Measurements from ENCODE around the gene CES1.
A peak's percentile ranks its signal among the peaks of the same experiment; 100 is the strongest.
"Not testable (repeated sequence)": the region's sequence is repeated elsewhere in the genome, so short reads cannot be mapped to it uniquely, and the experiment has no call there.

The CES1 gene

GRCh38 chr16:55832773-55833691 lies at the start of gene CES1:
Gene CES1, minus strand, starts transcription at chr16:55833096. Its CDS starts 41 bp downstream, at chr16:55833055.
- DNase-seq, result peak; percentile 41

DNA sequence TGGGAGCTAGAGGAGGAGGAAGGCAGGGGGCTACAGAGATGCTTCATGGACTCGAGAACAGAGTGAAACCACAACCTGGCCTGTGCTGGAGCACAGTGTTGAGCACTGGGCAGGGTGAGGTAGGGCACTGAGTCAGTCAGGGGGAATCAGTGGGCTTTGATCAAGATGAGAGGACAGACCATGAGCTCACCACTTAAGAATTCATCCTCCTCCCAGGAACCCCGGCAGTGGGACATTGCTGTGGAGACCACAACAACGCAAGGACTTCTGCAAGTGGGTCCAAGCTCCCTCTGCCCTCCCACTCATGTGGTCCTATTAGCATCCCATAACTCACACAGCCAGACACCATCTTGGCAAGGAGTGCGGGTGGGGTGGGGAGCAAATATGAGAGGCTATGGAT lies 44.0 kb upstream of the CES1 start:
- peak; percentile 18 for DNase-seq

DNA sequence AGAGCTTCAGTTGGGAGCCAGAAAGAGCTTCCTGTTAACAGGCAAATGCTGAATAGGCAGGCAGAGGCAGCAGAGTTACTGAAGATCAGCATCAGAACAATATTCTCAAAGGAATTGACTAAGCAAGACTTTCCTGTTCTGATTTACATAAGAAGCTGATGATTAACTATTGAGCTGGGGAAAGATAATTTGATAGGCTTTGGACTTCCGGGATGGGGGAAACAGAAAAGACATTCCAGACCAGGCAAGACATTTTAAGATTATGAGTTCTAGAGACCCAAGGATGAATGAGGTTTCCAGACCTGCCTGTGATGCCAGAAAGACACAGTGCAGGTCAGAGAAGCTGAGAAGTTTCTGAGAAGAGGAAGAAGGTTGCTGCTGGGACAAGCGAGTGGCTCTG lies 42.4 kb upstream of the CES1 start, which contains the start of gene CES5A:
CES5A (minus strand) TSS at position 101 of the 400 bp plus-strand sequence. CDS start 152 bp downstream, outside the sequence.
- no peak for DNase-seq

DNA sequence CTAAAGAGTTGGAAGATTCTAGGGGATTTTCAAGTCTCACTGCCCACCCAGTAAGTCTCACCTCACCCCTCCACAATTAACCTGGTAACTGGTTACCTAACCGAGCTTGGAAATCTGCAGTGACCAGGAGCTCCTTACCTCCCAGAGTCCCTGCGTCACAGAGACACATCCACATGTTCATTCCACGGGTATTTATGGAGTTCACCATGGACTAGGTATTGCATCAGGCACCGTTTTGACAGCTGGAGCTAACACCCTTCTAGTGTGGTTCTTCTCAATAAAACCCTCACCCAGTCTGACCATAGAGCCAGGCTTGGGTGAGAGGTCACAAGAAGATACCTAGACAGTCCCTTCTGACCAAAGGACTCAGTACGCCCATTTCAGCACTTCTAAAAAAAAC lies 40.2 kb upstream of the CES1 start:
- no peak for DNase-seq

DNA sequence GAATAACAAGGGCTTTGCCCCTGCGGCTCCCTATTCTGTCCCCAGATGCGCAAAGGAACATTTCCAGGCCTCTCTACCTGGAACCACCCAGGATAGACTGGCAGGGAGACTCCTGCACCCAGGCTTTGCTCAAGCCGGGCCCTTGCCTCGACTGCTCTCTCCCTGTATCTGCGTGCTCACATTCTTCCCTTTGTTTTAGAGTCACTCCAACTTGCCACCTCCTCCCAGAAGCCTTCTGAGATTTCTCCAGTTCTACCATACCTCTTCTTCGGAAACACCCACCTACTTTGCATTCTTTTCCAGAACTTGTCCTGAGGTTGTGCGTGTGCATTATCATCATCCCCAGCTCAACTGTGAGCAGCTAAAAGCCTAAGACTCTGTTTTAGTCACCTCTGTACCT lies 39.2 kb upstream of the CES1 start:
- no peak for DNase-seq

- DNase-seq, result no peak
Measured at GRCh38 chr16:55871411-55872038, 38.6 kb upstream of the CES1 start.

GRCh38 chr16:55868980-55869379 lies 36.1 kb upstream of the CES1 start:
- DNase-seq, result no peak

GRCh38 chr16:55868137-55868536 lies 35.2 kb upstream of the CES1 start:
- no peak for DNase-seq

DNA sequence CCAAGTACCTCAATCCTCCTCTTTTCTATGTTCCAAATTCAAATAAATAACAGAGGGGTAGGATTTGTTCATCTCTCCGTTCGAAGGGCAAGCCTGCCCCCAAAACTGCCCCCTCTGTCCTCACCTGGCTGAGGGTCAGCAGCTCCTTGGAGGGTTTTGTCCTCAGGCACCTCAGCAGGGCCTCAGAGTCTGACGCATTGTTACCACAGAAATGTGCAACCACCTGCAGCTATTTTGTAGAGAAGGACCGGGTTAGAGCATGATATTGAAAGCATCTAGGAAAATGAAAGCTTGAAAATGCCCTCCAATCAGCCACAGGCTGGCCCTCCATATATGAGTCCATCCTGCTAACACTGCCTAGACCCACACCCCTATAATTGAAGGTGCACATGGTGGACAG lies 28.4 kb upstream of the CES1 start:
- no peak for DNase-seq

DNA sequence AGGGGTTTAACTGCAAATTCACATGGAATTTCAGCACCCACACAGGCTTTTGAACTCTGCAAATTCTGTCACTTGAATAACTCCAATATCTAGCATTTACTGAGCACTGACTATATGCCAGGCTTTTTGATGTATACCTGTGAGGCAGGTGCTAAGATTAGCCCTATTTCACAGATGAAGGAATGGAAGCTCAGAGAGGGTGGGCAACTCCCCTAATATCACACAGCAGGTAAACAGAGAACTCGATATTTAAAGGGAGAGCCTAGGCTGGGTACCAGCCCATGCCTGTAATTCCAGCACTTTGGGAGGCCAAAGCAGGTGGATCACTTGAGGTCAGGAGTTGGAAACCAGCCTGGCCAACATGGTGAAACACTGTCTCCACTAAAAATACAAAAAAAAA lies 24.8 kb upstream of the CES1 start:
- DNase-seq, result not testable (repeated sequence)

DNA sequence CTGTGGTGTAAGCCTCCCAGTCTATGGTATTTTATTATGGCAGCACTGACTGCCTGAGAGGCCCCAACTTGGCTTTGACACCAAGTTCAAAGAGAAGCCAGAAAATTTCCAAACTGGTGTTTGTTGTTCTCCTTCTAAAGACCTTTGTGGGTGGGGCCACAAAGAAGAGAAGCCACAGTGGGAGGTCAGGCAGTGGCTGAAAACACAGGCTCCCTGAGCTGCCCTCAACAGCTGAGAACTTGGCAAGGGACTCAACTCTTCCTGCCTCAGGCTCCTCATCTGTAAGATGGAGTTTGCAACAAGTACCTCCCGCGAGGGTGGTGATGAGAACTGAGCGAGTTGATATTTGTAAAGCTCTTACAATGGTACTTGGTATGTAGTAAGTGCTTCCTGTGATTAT lies 24.1 kb upstream of the CES1 start:
- no peak for DNase-seq

- DNase-seq, result no peak
Measured at GRCh38 chr16:55853114-55853513, 20.2 kb upstream of the CES1 start.

DNA sequence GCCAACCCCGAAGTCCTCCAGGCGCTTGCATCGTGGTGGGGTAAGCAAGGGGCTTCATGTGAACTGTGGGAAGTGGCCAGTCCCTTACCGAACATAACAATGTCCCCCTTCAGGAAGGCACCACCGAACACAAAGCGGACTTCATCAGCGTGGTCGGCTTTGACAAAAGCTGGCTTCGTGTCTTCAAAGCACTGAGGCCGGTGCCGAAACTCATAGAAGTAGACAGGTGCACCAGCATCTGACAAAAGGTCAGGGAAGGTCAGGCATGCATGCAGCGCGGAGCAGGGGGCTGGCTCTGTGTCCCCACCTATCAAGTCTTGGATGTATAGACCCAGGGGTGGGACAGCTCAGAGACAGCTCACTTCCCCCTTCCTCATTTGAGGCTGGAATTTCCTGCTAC lies 16.6 kb upstream of the CES1 start:
- peak; percentile 24 for DNase-seq

DNA sequence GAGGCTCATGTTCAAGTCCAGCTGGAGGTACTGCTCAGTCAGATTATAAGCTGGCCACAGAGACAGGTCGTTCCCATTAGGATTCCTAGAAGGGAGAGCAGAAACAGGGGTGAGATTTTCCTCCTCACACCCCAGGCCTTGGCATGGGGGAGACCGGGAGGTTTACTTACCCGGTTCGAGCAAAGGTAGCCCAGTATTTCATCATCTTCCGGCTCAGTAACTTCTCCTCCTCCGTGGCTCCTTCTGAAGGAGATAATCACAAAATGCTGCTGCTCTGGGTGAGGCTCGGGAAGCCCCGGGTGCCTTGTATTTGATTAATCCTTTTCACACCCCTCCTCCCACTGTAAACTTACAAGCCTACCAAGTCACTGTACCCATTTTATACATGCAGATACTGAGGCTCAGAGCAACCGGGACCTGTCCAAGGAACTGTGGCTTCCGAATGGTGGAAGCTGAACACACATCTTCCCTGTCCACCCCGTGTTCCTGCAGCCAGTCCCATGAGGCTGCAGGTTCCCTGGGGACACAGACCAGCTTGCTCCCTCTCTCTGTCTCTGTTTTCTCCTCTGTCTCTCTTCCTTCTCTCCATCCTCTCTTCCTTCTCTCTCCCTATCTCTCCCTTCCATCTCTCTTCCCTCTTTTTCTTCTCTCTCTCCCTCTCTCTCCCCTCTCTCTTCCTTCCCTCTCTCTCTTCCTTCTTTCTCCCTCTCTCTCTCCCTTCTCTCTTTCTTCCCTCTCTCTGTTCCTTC lies 13.9 kb upstream of the CES1 start:
- no peak for DNase-seq

DNA sequence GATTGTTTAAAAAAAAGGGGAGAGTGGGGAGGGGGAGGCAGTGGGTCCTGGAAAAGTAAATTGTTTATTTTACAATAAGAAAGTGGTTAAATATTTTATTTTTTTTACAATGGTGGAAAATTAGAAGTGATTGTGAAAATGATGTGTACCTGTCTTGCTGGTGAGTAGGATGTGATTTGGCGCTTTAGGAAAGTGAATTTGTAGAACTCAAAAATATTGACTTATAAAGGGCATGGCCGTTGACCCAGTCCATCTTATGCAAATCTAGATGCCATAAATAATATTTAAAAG lies 10.2 kb upstream of the CES1 start:
- DNase-seq, result no peak

DNA sequence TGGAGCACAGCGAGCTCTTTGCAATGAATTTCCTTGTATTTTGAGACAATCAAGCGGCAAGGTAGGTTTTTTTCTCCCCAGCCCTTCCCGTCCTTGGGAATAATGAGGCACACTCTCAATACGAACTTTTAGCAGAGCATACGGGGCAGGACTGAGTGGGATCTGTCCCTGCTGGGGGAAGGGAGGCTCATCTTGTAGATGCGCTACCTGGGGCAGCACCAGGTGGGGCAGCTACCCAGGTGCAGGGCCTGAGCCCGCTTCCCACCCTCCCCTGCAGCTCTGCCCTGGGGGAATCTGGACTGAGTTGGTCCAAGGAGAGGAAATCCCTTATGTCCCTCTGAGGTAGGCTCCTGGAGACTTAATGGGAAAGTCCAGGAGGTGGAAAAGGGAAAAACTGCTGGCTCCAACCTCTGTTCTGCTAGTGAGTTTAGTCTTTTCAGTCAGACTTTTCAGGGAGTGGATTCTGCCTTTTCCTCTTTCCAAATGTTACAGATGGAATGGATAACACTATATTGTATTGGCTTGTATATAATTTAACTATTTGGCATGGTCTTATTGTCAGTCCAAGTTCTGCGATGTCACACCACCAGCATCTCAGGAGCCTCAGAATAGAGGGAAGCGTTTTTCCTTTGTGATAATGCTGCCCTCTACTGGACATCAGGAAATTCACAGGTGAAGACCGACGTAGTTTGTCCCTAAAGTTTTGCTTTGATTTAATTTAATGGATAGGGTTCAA lies 9.6 kb upstream of the CES1 start:
- DNase-seq, result peak; percentile 61

DNA sequence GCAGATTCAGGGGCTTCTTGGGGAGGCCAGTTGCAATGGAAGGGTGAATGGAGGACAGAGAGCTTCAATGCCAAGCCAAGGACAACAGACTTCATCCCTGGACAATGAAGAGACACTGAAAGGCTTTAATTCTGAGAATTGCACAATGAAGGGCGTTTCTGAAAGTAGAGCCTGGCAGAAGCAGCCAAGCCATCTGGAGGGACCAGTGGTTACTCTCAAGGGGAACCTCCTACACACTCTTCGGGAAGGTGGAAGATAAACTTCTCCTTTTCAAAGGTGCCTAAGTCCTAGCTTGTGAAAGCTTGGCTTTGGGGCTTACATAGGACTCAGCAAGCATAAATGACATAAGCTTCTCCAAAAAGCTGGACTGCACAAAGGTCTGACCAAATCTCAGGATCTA lies 6.2 kb upstream of the CES1 start:
- no peak for DNase-seq

DNA sequence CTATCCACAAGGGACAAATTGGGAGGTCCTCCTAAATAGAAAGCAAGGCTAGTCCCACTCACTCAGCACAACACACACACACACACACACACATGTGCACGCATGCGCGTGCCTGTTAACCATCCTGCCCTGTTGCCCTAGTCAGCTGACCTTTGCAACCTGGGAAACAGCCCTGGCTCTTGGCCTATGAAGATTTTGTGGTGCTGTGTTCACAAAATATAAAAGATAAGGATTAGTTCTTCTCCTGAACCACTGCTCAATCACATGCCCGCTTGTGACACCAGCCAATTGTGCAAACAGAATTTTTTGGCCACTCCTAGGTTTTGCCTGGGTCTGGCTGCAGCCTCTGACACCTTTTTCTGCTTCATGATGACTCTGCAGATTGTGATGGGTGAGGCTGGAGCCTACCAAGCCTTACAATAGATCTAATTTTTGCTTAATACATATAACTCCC lies 3.3 kb upstream of the CES1 start:
- no peak for DNase-seq

- DNase-seq, result no peak
Measured at GRCh38 chr16:55835581-55835980, 2.7 kb upstream of the CES1 start.

DNA sequence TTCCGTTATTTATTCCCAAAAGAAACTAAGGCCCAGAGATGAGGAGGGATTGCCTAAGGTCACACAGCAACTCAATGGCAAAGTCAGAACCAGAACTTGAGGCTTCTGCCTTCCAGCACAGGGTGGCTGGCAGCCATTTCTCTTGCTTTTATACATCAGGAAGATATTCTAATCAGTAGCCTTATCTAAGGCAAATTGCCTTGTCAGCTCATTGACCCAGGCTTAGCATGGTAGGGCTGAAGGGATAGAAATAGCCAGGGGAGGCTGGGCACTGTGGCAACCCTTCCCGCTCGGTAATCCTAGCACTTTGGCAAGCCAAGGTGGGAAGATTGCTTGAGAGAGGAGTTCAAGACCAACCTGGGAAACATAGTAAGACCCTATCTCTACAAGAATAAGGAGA lies 2.3 kb upstream of the CES1 start:
- DNase-seq, result not testable (repeated sequence)

GRCh38 chr16:55834049-55834448 lies 1.2 kb upstream of the CES1 start:
- DNase-seq, result no peak

DNA sequence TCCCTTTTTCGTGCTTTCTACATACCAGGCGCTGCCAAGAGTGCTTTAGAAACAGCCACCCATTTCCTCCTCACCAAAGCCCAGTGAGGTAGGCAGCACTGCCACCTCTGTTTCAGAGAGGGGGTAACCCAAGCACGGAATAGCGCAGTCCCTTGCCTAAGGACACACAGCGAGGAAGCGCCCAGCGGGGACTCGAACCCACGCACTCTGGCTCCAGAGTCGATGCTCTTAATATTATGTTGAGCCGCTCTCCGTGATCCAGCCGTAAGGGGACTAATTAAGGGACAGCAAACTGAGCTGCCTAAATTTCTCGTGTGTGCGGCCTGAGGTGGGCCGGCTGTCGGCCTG lies 497 bp downstream of the CES1 start:
- DNase-seq, result no peak

GRCh38 chr16:55830658-55831294 lies 2.1 kb downstream of the CES1 start:
- no peak for DNase-seq

Measured in retina (tissue), 1 donor.